Trophoblast cell (in vitro differentiated cells and primary cell): ENCODE results near the gene BOK.

ENCODE experiments used
- DNase-seq, 2 donors: peaks; one replicate each; pipeline ENCODE4 v3.0.0-alpha.2; 2016
- H2AFZ ChIP-seq: 2 replicates; pipeline ENCODE4 v1.6.1; 2013; ENCODE audit warnings: low read length, moderate library complexity, mild to moderate bottlenecking; ENCODE audit not compliant: insufficient read depth, poor library complexity
- H2AK5ac ChIP-seq: 2 replicates; pipeline ENCODE4 v1.6.1; 2013; ENCODE audit warnings: mild to moderate bottlenecking, low read length
- H2BK120ac ChIP-seq: 2 replicates; pipeline ENCODE4 v1.6.1; 2013; ENCODE audit warnings: low read length, mild to moderate bottlenecking, moderate library complexity; ENCODE audit not compliant: insufficient read depth, poor library complexity
- H2BK12ac ChIP-seq: 2 replicates; pipeline ENCODE4 v1.6.1; 2013; ENCODE audit warnings: mild to moderate bottlenecking, low read length, moderate library complexity
- H2BK5ac ChIP-seq: 2 replicates; pipeline ENCODE4 v1.6.1; 2013; ENCODE audit warnings: low read length, low read depth, moderate library complexity, mild to moderate bottlenecking; ENCODE audit not compliant: poor library complexity
- H3K14ac ChIP-seq: 2 replicates; pipeline ENCODE4 v1.6.1; 2013; ENCODE audit warnings: mild to moderate bottlenecking, low read length
- H3K18ac ChIP-seq: 2 replicates; pipeline ENCODE4 v1.6.1; 2013; ENCODE audit warnings: mild to moderate bottlenecking, low read length
- H3K23ac ChIP-seq: 2 replicates; pipeline ENCODE4 v1.6.1; 2013; ENCODE audit warnings: low read length
- H3K27ac ChIP-seq: 2 replicates; pipeline ENCODE4 v1.5.1; 2013; ENCODE audit warnings: low read depth, mild to moderate bottlenecking, inconsistent platforms, low read length, moderate library complexity
- H3K27me3 ChIP-seq: 2 replicates; pipeline ENCODE4 v1.6.1; 2013; ENCODE audit warnings: inconsistent platforms, mild to moderate bottlenecking, low read length, moderate library complexity; ENCODE audit not compliant: insufficient read depth
- H3K36me3 ChIP-seq, 2 experiments: 1 replicate in 1 of 2; 2 replicates in 1 of 2; pipeline ENCODE4 v1.6.1; 2013; ENCODE audit warnings: low read length in 2 of 2, mild to moderate bottlenecking in 2 of 2, moderate library complexity in 1 of 2; ENCODE audit not compliant: insufficient read depth in 2 of 2, control insufficient read depth in 1 of 2
- H3K4ac ChIP-seq: 2 replicates; pipeline ENCODE4 v1.6.1; 2013; ENCODE audit warnings: low read depth, mild to moderate bottlenecking, low read length, moderate library complexity
- H3K4me1 ChIP-seq, 2 experiments: 1 replicate in 1 of 2; 2 replicates in 1 of 2; pipeline ENCODE4 v1.6.1; 2013; ENCODE audit warnings: low read length in 2 of 2, mild to moderate bottlenecking in 2 of 2, moderate library complexity in 1 of 2; ENCODE audit not compliant: insufficient read depth in 2 of 2, control insufficient read depth in 1 of 2
- H3K4me2 ChIP-seq: 2 replicates; pipeline ENCODE4 v1.6.1; 2013; ENCODE audit warnings: inconsistent platforms, mild to moderate bottlenecking, low read length, moderate library complexity
- H3K4me3 ChIP-seq: 2 replicates; pipeline ENCODE4 v1.5.1; 2013; ENCODE audit warnings: mild to moderate bottlenecking, low read depth, low read length, inconsistent platforms
- H3K79me1 ChIP-seq: one replicate; pipeline ENCODE4 v1.6.1; 2013; ENCODE audit warnings: low read length
- H3K79me2 ChIP-seq: 2 replicates; pipeline ENCODE4 v1.6.1; 2013; ENCODE audit warnings: low read length, mild to moderate bottlenecking; ENCODE audit not compliant: control insufficient read depth, insufficient read depth, poor library complexity
- H3K9ac ChIP-seq: 2 replicates; pipeline ENCODE4 v1.6.1; 2013; ENCODE audit warnings: mild to moderate bottlenecking, low read length
- H3K9me3 ChIP-seq: 2 replicates; pipeline ENCODE4 v1.6.1; 2013; ENCODE audit warnings: low read depth, mild to moderate bottlenecking, control low read depth, inconsistent platforms, low read length; ENCODE audit not compliant: insufficient read depth
- H4K12ac ChIP-seq: 2 replicates; pipeline ENCODE4 v1.6.1; 2013; ENCODE audit warnings: low read depth, mild to moderate bottlenecking, low read length, moderate library complexity
- H4K8ac ChIP-seq: 2 replicates; pipeline ENCODE4 v1.6.1; 2013; ENCODE audit warnings: low read depth, mild to moderate bottlenecking, low read length, moderate library complexity
- H4K91ac ChIP-seq: one replicate; pipeline ENCODE4 v1.6.1; 2013; ENCODE audit warnings: low read depth, mild to moderate bottlenecking, low read length, moderate library complexity
- WGBS: extraction: QIAGEN DNeasy Blood & Tissue Kit; methylation state at CpG from one replicate; pipeline ENCODE4 v1.1.7; 2013; ENCODE audit warnings: missing lambda C conversion rate; ENCODE audit not compliant: insufficient read length, insufficient coverage; ENCODE audit errors: extremely low coverage; 5-methylcytosine and 5-hydroxymethylcytosine counted together

Gene BOK

GRCh38 chr2:241532168-241532567 is 26.4 kb upstream of the BOK start:
- H3K27ac ChIP-seq: no peak overlapping the region
- no peak overlapping the region for H3K18ac ChIP-seq
- H4K12ac ChIP-seq: no peak overlapping the region
- no peaks in the 10 kb centered on the region for H3K36me3 ChIP-seq
- peaks cover 3% of the 10 kb centered on the region for H3K9me3 ChIP-seq
- H3K27me3 ChIP-seq: peaks cover 2% of the 10 kb centered on the region
- H3K9ac ChIP-seq: no peak overlapping the region
- H2AFZ ChIP-seq: no peak overlapping the region
- no peak overlapping the region for H4K8ac ChIP-seq
- no peak overlapping the region for H3K4me3 ChIP-seq
- H2BK120ac ChIP-seq: no peak overlapping the region
- H2BK5ac ChIP-seq: no peak overlapping the region
- H3K23ac ChIP-seq: no peak overlapping the region
- no peak overlapping the region for H2BK12ac ChIP-seq
- H3K4me1 ChIP-seq: peaks cover 0 to 2% of the 10 kb centered on the region in 2 experiments
- H3K14ac ChIP-seq: no peak overlapping the region
- H3K79me2 ChIP-seq: no peaks in the 10 kb centered on the region
- DNase-seq: no peak
- no peak overlapping the region for H4K91ac ChIP-seq
- H3K4me2 ChIP-seq: no peak overlapping the region
- WGBS: no CpG with 5 or more reads among the region's 8 CpGs
- no peak overlapping the region for H2AK5ac ChIP-seq
- no peak overlapping the region for H3K4ac ChIP-seq
- no peaks in the 10 kb centered on the region for H3K79me1 ChIP-seq

GRCh38 chr2:241532733-241533601 is 25.6 kb upstream of the BOK start:
- no peak overlapping the region for H3K4ac ChIP-seq
- no peak overlapping the region for H2BK12ac ChIP-seq
- H3K14ac ChIP-seq: no peak overlapping the region
- H4K91ac ChIP-seq: no peak overlapping the region
- H3K79me2 ChIP-seq: no peaks in the 10 kb centered on the region
- H3K4me3 ChIP-seq: no peak overlapping the region
- H2AK5ac ChIP-seq: no peak overlapping the region
- H3K27ac ChIP-seq: no peak overlapping the region
- H4K8ac ChIP-seq: no peak overlapping the region
- no peak overlapping the region for H2AFZ ChIP-seq
- no peak overlapping the region for H3K4me2 ChIP-seq
- peaks cover 2% of the 10 kb centered on the region for H3K27me3 ChIP-seq
- H4K12ac ChIP-seq: no peak overlapping the region
- no CpG with 5 or more reads among the region's 26 CpGs for WGBS
- H2BK120ac ChIP-seq: no peak overlapping the region
- H3K23ac ChIP-seq: no peak overlapping the region
- no peaks in the 10 kb centered on the region for H3K79me1 ChIP-seq
- no peak for DNase-seq
- H3K36me3 ChIP-seq: no peaks in the 10 kb centered on the region
- no peak overlapping the region for H3K18ac ChIP-seq
- H3K9me3 ChIP-seq: peaks cover 3% of the 10 kb centered on the region
- no peak overlapping the region for H2BK5ac ChIP-seq
- H3K9ac ChIP-seq: no peak overlapping the region
- H3K4me1 ChIP-seq: peaks cover 0 to 2% of the 10 kb centered on the region in 2 experiments

DNA sequence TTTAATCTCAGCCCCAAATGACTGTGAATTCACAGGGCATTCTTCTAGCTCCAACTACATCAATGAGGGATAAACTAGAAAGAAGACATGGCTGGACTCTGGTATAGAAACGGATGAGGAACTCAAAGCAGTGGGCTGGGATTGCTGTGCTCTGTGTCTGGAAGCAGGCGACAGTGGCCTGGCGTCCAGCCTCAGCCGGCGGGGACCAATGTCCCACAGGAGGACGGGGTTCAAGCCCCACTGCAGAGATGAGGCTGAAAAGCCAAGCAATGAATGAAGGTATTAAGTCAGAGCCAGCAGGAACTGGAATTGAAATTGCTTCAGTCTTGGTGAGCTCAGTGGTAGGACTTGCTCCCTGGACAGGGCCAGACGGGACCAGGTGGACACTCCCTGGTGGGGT is 24.3 kb upstream of the BOK start:
- H3K18ac ChIP-seq: no peak overlapping the region
- WGBS: no CpG with 5 or more reads among the region's 7 CpGs
- DNase-seq: no peak

GRCh38 chr2:241534701-241535375 is 23.7 kb upstream of the BOK start:
- DNase-seq: no peak

More for the DNA sequence above, 24.3 kb upstream of the BOK start:
- peaks cover 4% of the 10 kb centered on the region for H3K9me3 ChIP-seq
- H4K8ac ChIP-seq: no peak overlapping the region
- H2BK120ac ChIP-seq: no peak overlapping the region
- no peak overlapping the region for H3K4me2 ChIP-seq
- no peak overlapping the region for H4K12ac ChIP-seq
- H3K79me2 ChIP-seq: no peaks in the 10 kb centered on the region
- H4K91ac ChIP-seq: no peak overlapping the region
- no peak overlapping the region for H2AK5ac ChIP-seq
- no peak overlapping the region for H2BK12ac ChIP-seq
- no peak overlapping the region for H2AFZ ChIP-seq
- H3K23ac ChIP-seq: no peak overlapping the region
- no peaks in the 10 kb centered on the region for H3K36me3 ChIP-seq
- no peak overlapping the region for H3K27ac ChIP-seq
- H3K27me3 ChIP-seq: peaks cover 2% of the 10 kb centered on the region
- no peak overlapping the region for H3K14ac ChIP-seq
- no peak overlapping the region for H3K9ac ChIP-seq
- no peaks in the 10 kb centered on the region for H3K79me1 ChIP-seq
- H3K4me3 ChIP-seq: no peak overlapping the region
- peaks cover 0 to 2% of the 10 kb centered on the region in 2 experiments for H3K4me1 ChIP-seq
- no peak overlapping the region for H3K4ac ChIP-seq
- no peak overlapping the region for H2BK5ac ChIP-seq

More at GRCh38 chr2:241534701-241535375, 23.7 kb upstream of the BOK start:
- Histone ChIP-seq H3K9me3 (peaks cover 4% of the 10 kb centered on the region), H3K79me1 (no peaks in the 10 kb centered on the region), H2AFZ (no peak overlapping the region), H4K91ac (no peak overlapping the region), H3K4me1 (peaks cover 0 to 2% of the 10 kb centered on the region in 2 experiments), H3K4me3 (no peak overlapping the region), H3K36me3 (no peaks in the 10 kb centered on the region), H3K14ac (no peak overlapping the region), H4K8ac (no peak overlapping the region), H3K79me2 (no peaks in the 10 kb centered on the region), H2AK5ac (no peak overlapping the region), H3K23ac (no peak overlapping the region), H2BK12ac (no peak overlapping the region), H3K9ac (no peak overlapping the region), H2BK120ac (no peak overlapping the region), H2BK5ac (no peak overlapping the region), H4K12ac (no peak overlapping the region), H3K4ac (no peak overlapping the region), H3K27ac (no peak overlapping the region), H3K4me2 (no peak overlapping the region), H3K27me3 (peaks cover 2% of the 10 kb centered on the region), H3K18ac (no peak overlapping the region)
- WGBS: no CpG with 5 or more reads among the region's 17 CpGs
